ENCODE measurements around the gene RNF187. TPM values are rescaled to one million over a fixed set of nuclear protein-coding genes. Genes with fewer than 3 reads are reported as not detected.

RNF187 gene
- total RNA-seq, 1 donor from 2014 or later: 129 TPM

DNA sequence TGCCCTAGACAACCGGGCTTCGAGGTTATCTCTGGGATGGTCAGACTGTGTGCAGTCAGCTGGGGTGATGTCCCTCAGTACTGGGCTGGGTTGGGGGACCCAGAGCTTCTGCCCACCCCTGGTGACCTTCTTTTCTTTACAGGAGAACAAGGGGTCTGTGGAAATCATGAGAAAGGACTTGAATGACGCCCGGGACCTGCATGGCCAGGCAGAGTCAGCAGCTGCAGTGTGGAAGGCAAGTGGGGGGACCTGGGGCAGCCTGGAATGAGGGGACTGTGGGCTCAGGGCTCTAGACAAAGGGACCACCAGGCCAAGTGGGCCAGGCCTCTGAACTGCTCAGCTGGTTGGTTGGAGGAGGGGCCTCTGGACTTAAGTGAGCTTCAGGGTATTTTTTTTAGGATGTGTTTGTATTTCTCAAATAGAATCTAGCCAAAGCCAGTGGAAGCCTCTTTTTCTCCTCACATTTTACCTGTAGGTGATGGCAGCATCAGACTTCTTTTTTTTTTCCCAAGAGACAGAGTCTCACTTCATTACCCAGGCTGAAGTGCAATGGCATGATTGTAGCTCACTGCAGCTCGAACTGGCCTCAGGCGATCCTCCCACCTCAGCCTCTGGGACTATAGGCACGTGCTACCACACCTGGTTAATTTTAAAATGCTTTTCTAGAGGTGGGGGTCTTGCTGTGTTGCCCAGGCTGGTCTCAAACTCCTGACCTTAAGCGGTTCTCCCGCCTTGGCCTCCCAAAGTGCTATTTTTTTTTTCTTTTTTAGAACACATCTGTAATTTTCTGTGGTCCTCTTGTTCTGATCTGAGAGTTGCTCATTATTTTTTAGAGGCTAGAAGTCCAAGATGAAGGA, 1.9 kb downstream of the RNF187 start:
- TF ChIP-seq EZH2 (IDR thresholded peaks at IDR 0.05; ENCODE audit: insufficient read depth, low read length): no peak
- TF ChIP-seq, protein P1, sequence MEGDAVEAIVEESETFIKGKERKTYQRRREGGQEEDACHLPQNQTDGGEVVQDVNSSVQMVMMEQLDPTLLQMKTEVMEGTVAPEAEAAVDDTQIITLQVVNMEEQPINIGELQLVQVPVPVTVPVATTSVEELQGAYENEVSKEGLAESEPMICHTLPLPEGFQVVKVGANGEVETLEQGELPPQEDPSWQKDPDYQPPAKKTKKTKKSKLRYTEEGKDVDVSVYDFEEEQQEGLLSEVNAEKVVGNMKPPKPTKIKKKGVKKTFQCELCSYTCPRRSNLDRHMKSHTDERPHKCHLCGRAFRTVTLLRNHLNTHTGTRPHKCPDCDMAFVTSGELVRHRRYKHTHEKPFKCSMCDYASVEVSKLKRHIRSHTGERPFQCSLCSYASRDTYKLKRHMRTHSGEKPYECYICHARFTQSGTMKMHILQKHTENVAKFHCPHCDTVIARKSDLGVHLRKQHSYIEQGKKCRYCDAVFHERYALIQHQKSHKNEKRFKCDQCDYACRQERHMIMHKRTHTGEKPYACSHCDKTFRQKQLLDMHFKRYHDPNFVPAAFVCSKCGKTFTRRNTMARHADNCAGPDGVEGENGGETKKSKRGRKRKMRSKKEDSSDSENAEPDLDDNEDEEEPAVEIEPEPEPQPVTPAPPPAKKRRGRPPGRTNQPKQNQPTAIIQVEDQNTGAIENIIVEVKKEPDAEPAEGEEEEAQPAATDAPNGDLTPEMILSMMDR (IDR thresholded peaks at IDR 0.05; ENCODE audit: insufficient read depth, low read depth, low read length): no peak
- no peaks in the 10 kb centered on the region for H3K9me3 Mint-ChIP-seq (ENCODE audit: unreplicated experiment)
- H3K36me3 Mint-ChIP-seq (ENCODE audit: low read depth, unreplicated experiment): peaks cover 21% of the 10 kb centered on the region
- H3K27me3 ChIP-seq (ENCODE audit: insufficient read depth, low read length): no peaks in the 10 kb centered on the region
- H3K27ac Mint-ChIP-seq (ENCODE audit: unreplicated experiment): peak overlapping the region; percentile 75
- H3K27ac ChIP-seq (ENCODE audit: low read depth, low read length): no peak overlapping the region
- H3K4me3 Mint-ChIP-seq (ENCODE audit: unreplicated experiment): peak overlapping the region; percentile 90
- H3K9me3 ChIP-seq (ENCODE audit: insufficient read depth, low read depth, low read length): no peaks in the 10 kb centered on the region
- DNase-seq (ENCODE audit: low read depth) (no peak), FAIRE-seq (no peak)
- peaks cover 9% of the 10 kb centered on the region for H3K4me1 ChIP-seq (ENCODE audit: insufficient read depth, low read length)
- H3K27me3 Mint-ChIP-seq (ENCODE audit: low read depth, unreplicated experiment): peaks cover 2% of the 10 kb centered on the region
- no peak overlapping the region for H2AFZ ChIP-seq (ENCODE audit: low read depth, low read length)
- H3K9ac ChIP-seq (ENCODE audit: low read length): peak overlapping the region; percentile 86
- H4K20me1 ChIP-seq (ENCODE audit: insufficient read depth, low read length): peaks cover 38% of the 10 kb centered on the region
- H3K4me2 ChIP-seq (ENCODE audit: low read length): peak overlapping the region; percentile 95
- peaks cover 29% of the 10 kb centered on the region for H3K79me2 ChIP-seq (ENCODE audit: insufficient read depth, low read length)
- H3K4me3 ChIP-seq (ENCODE audit: insufficient read depth, low read depth, low read length): peak overlapping the region; percentile 67
- peaks cover 7% of the 10 kb centered on the region for H3K36me3 ChIP-seq (ENCODE audit: insufficient read depth, low read length)
- peaks cover 14% of the 10 kb centered on the region for H3K4me1 Mint-ChIP-seq (ENCODE audit: low read depth, unreplicated experiment)

- no peak overlapping the region for H3K4me2 ChIP-seq (ENCODE audit: low read length)
- Mint-ChIP-seq H3K4me3 (ENCODE audit: unreplicated experiment) (peak overlapping the region; percentile 74), H3K36me3 (ENCODE audit: low read depth, unreplicated experiment) (peaks cover 31% of the 10 kb centered on the region), H3K9me3 (ENCODE audit: unreplicated experiment) (no peaks in the 10 kb centered on the region), H3K27ac (ENCODE audit: unreplicated experiment) (peak overlapping the region; percentile 88), H3K27me3 (ENCODE audit: low read depth, unreplicated experiment) (no peaks in the 10 kb centered on the region), H3K4me1 (ENCODE audit: low read depth, unreplicated experiment) (peaks cover 14% of the 10 kb centered on the region)
- peaks cover 9% of the 10 kb centered on the region for H3K4me1 ChIP-seq (ENCODE audit: insufficient read depth, low read length)
- TF ChIP-seq EZH2 (IDR thresholded peaks at IDR 0.05; ENCODE audit: insufficient read depth, low read length): no peak
- TF ChIP-seq, protein P1 (IDR thresholded peaks at IDR 0.05; ENCODE audit: insufficient read depth, low read depth, low read length): no peak
- H4K20me1 ChIP-seq (ENCODE audit: insufficient read depth, low read length): peaks cover 40% of the 10 kb centered on the region
- H2AFZ ChIP-seq (ENCODE audit: low read depth, low read length): no peak overlapping the region
- FAIRE-seq (no peak), DNase-seq (ENCODE audit: low read depth) (no peak)
- peaks cover 7% of the 10 kb centered on the region for H3K36me3 ChIP-seq (ENCODE audit: insufficient read depth, low read length)
- no peaks in the 10 kb centered on the region for H3K27me3 ChIP-seq (ENCODE audit: insufficient read depth, low read length)
- no peak overlapping the region for H3K9ac ChIP-seq (ENCODE audit: low read length)
- peaks cover 29% of the 10 kb centered on the region for H3K79me2 ChIP-seq (ENCODE audit: insufficient read depth, low read length)
- H3K9me3 ChIP-seq (ENCODE audit: insufficient read depth, low read depth, low read length): no peaks in the 10 kb centered on the region
- H3K27ac ChIP-seq (ENCODE audit: low read depth, low read length): no peak overlapping the region
- H3K4me3 ChIP-seq (ENCODE audit: insufficient read depth, low read depth, low read length): no peak overlapping the region
These were observed 3.2 kb downstream of the RNF187 start for GRCh38 chr1:228490120-228491078.

All from astrocyte (in vitro differentiated cells and primary cell).